Liver (tissue), 9 donors: ENCODE data around the gene TMEM141. TPM values are rescaled to one million over a fixed set of nuclear protein-coding genes. Genes with fewer than 3 reads are reported as not detected.

Experiments used
- DNase-seq: peaks from one replicate; pipeline ENCODE4 v3.0.0-alpha.2; 2017; ENCODE audit warnings: low spot score
- H3K27ac ChIP-seq, 2 donors: one replicate each; pipeline ENCODE4 v1.7.0; 2013; ENCODE audit warnings: inconsistent platforms in 2 of 2, low read length in 2 of 2, control low read depth in 1 of 2, low read depth in 1 of 2, mild to moderate bottlenecking in 1 of 2
- H3K27me3 ChIP-seq, 4 donors: one replicate each; pipeline versions ENCODE4 v1.6.1 to v1.7.0; 2013; ENCODE audit warnings: low read length in 3 of 4, inconsistent platforms in 1 of 4, mild to moderate bottlenecking in 1 of 4, moderate library complexity in 1 of 4; ENCODE audit not compliant: control insufficient read depth in 4 of 4, insufficient read depth in 4 of 4
- H3K36me3 ChIP-seq, 4 donors: one replicate each; pipeline versions ENCODE4 v1.6.1 to v1.7.0; 2013; ENCODE audit warnings: low read length in 3 of 4, mild to moderate bottlenecking in 3 of 4, low read depth in 1 of 4, moderate library complexity in 1 of 4; ENCODE audit not compliant: control insufficient read depth in 4 of 4, insufficient read depth in 3 of 4
- H3K4me1 ChIP-seq, 4 donors: one replicate each; pipeline versions ENCODE4 v1.6.1 to v1.7.0; 2013; ENCODE audit warnings: low read length in 3 of 4, mild to moderate bottlenecking in 3 of 4, moderate library complexity in 1 of 4; ENCODE audit not compliant: control insufficient read depth in 4 of 4, insufficient read depth in 4 of 4
- H3K4me3 ChIP-seq, 3 donors: one replicate each; pipeline versions ENCODE4 v1.6.1 to v1.7.0; 2013; ENCODE audit warnings: low read length in 3 of 3, control low read depth in 1 of 3, low read depth in 1 of 3, mild to moderate bottlenecking in 1 of 3
- H3K9ac ChIP-seq, 2 donors: one replicate each; pipeline ENCODE4 v1.7.0; 2013; ENCODE audit warnings: low read length in 2 of 2, mild to moderate bottlenecking in 2 of 2, moderate library complexity in 2 of 2, control low read depth in 1 of 2, low read depth in 1 of 2
- H3K9me3 ChIP-seq, 4 donors: one replicate each; pipeline versions ENCODE4 v1.6.1 to v1.7.0; 2013; ENCODE audit warnings: low read length in 3 of 4; ENCODE audit not compliant: control insufficient read depth in 4 of 4
- CTCF ChIP-seq: fragments of 150-350 bp; IDR thresholded peaks from 2 replicates; pipeline ENCODE4 v1.5.1; 2017; ENCODE audit warnings: improper control_type of control experiment, low read depth, low read length; ENCODE audit not compliant: missing input control
- EGR1 ChIP-seq, 2 donors: IDR thresholded peaks; 2 replicates each; pipeline ENCODE4 v1.6.1; 2016 to 2018; ENCODE audit warnings: antibody characterized with exemption in 2 of 2, low read depth in 2 of 2
- FOXA1 ChIP-seq: IDR thresholded peaks from 2 replicates; pipeline ENCODE4 v1.6.1; 2016; ENCODE audit warnings: antibody characterized with exemption
- FOXA2 ChIP-seq: IDR thresholded peaks from 2 replicates; pipeline ENCODE4 v1.6.1; 2016; ENCODE audit warnings: antibody characterized with exemption
- GABPA ChIP-seq, 2 donors: IDR thresholded peaks in 1 of 2; conservative IDR thresholded peaks in 1 of 2; 2 replicates each; pipeline ENCODE4 v1.6.1; 2016; ENCODE audit warnings: antibody characterized with exemption in 2 of 2, mild to moderate bottlenecking in 1 of 2, moderate library complexity in 1 of 2
- HNF4A ChIP-seq, 2 donors: conservative IDR thresholded peaks; 2 replicates each; pipeline ENCODE4 v1.6.1; 2016; ENCODE audit warnings: antibody characterized with exemption in 2 of 2, mild to moderate bottlenecking in 2 of 2
- HNF4G ChIP-seq: IDR thresholded peaks from 2 replicates; pipeline ENCODE4 v1.6.1; 2016; ENCODE audit warnings: antibody characterized with exemption
- JUND ChIP-seq, 2 donors: IDR thresholded peaks; 2 replicates each; pipeline ENCODE4 v1.6.1; 2016; ENCODE audit warnings: antibody characterized with exemption in 2 of 2
- MAX ChIP-seq: IDR thresholded peaks from 2 replicates; pipeline ENCODE4 v1.6.1; 2016; ENCODE audit warnings: antibody characterized with exemption
- NR2F2 ChIP-seq: IDR thresholded peaks from 2 replicates; pipeline ENCODE4 v1.6.1; 2016; ENCODE audit warnings: antibody characterized with exemption
- RAD21 ChIP-seq, 2 donors: IDR thresholded peaks; 2 replicates each; pipeline ENCODE4 v1.6.1; 2016; ENCODE audit warnings: antibody characterized with exemption in 2 of 2, mild to moderate bottlenecking in 2 of 2
- REST ChIP-seq: IDR thresholded peaks from 2 replicates; pipeline ENCODE4 v1.6.1; 2016; ENCODE audit warnings: antibody characterized with exemption, mild to moderate bottlenecking
- RXRA ChIP-seq, 2 donors: IDR thresholded peaks; 2 replicates each; pipeline ENCODE4 v1.6.1; 2017 to 2018; ENCODE audit warnings: antibody characterized with exemption in 2 of 2, mild to moderate bottlenecking in 1 of 2
- SP1 ChIP-seq: IDR thresholded peaks from 2 replicates; pipeline ENCODE4 v1.6.1; 2018; ENCODE audit warnings: antibody characterized with exemption, mild to moderate bottlenecking
- TAF1 ChIP-seq: conservative IDR thresholded peaks from 2 replicates; pipeline ENCODE4 v1.6.1; 2016; ENCODE audit warnings: antibody characterized with exemption, mild to moderate bottlenecking
- YY1 ChIP-seq: IDR thresholded peaks from 2 replicates; pipeline ENCODE4 v1.6.1; 2016; ENCODE audit warnings: antibody characterized with exemption, mild to moderate bottlenecking
- ZBTB33 ChIP-seq: IDR thresholded peaks from 2 replicates; pipeline ENCODE4 v1.6.1; 2016; ENCODE audit warnings: antibody characterized with exemption
- WGBS: extraction: QIAGEN DNeasy Blood & Tissue Kit; methylation state at CpG from one replicate; pipeline ENCODE4 v1.1.7; 2013; 5-methylcytosine and 5-hydroxymethylcytosine counted together
- polyA plus RNA-seq, 2 donors: library from polyadenylated mRNA; stranded (reverse) in 1 of 2; unstranded in 1 of 2; fragments of 200-250 nt in 1 of 2; fragments of >200 nt in 1 of 2; fragmentation: Nextera tagmentation in 1 of 2; extraction: Ambion mirVana in 1 of 2; gene quantifications; one replicate each; pipeline versions ENCODE4 v1.2.1 to v1.2.3, GENCODE V29; 2013 to 2015
- total RNA-seq, 2 donors: library from RNA; depleted of rRNA; stranded (reverse); fragments of >200 nt; gene quantifications; one replicate each; pipeline ENCODE4 v1.2.3, GENCODE V29; 2014
- donor health status: healthy.
- donor health status: healthy.
- donor health status: healthy.
- donor health status: healthy.
- donor health status: healthy.

The TMEM141 gene
- total and polyA plus RNA-seq, 4 donors = 32.2 to 74.7 (median 66.2) TPM

GRCh38 chr9:136741883-136742571, 49.1 kb upstream of the TMEM141 start:
- H3K36me3 ChIP-seq = no peaks in the 10 kb centered on the region
- H3K4me1 ChIP-seq = peaks cover 0 to 12% (median 4%) of the 10 kb centered on the region in 4 donors
- H3K27ac ChIP-seq = no peak overlapping the region
- DNase-seq = no peak
- no peaks in the 10 kb centered on the region for H3K27me3 ChIP-seq
- no peak for TF ChIP-seq RXRA (IDR thresholded peaks at IDR 0.05)
- no peak for TF ChIP-seq HNF4A (conservative IDR thresholded peaks at IDR 0.05)
- TF ChIP-seq TAF1 = no peak
- TF ChIP-seq RAD21 (IDR thresholded peaks at IDR 0.05) = no peak
- TF ChIP-seq YY1 = no peak
- 49% methylated on average over 32 of the region's 32 CpGs for WGBS
- H3K9me3 ChIP-seq = no peaks in the 10 kb centered on the region
- no peak overlapping the region for H3K4me3 ChIP-seq
- no peak overlapping the region for H3K9ac ChIP-seq

- Histone ChIP-seq H3K4me3 (no peak within 1 kb of the TSS), H3K9ac (no peak within 1 kb of the TSS), H3K27ac (no peak within 1 kb of the TSS), H3K36me3 (no peaks in the 10 kb centered on the region), H3K4me1 (peaks cover 0 to 12% (median 4%) of the 10 kb centered on the region in 4 donors), H3K27me3 (no peaks in the 10 kb centered on the region), H3K9me3 (no peaks in the 10 kb centered on the region)
- DNase-seq = peak; percentile 60
- no peak for TF ChIP-seq CTCF
- TF ChIP-seq RAD21 (IDR thresholded peaks at IDR 0.05) = no peak
- no peak for TF ChIP-seq HNF4G
- WGBS = 50% methylated on average over 25 of the region's 25 CpGs
These were observed 48.4 kb upstream of the TMEM141 start, which contains the start of gene LCN10 for GRCh38 chr9:136742591-136743391. Gene LCN10, minus strand, starts transcription at chr9:136742940. Its CDS starts 37 bp downstream, at chr9:136742903.

GRCh38 chr9:136743639-136744211, 47.4 kb upstream of the TMEM141 start:
- Histone ChIP-seq H3K27me3 (no peaks in the 10 kb centered on the region), H3K4me1 (peaks cover 0 to 12% (median 4%) of the 10 kb centered on the region in 4 donors), H3K27ac (no peak overlapping the region), H3K36me3 (no peaks in the 10 kb centered on the region), H3K9ac (no peak overlapping the region), H3K9me3 (no peaks in the 10 kb centered on the region), H3K4me3 (no peak overlapping the region)
- WGBS = 93% methylated on average over 16 of the region's 16 CpGs
- DNase-seq = no peak
- TF ChIP-seq NR2F2 (no peak), YY1 (no peak), HNF4G (no peak), TAF1 (no peak), RXRA (IDR thresholded peaks at IDR 0.05) (no peak), FOXA2 (no peak), JUND (IDR thresholded peaks at IDR 0.05) (no peak), HNF4A (conservative IDR thresholded peaks at IDR 0.05) (no peak), REST (no peak), MAX (no peak), ZBTB33 (no peak), RAD21 (IDR thresholded peaks at IDR 0.05) (no peak), SP1 (no peak), GABPA (IDR thresholded peaks at IDR 0.05 in 1 of 2, conservative IDR thresholded peaks at IDR 0.05 in 1 of 2) (no peak), FOXA1 (no peak), EGR1 (IDR thresholded peaks at IDR 0.05; ENCODE audit: low read depth in 2 of 2) (no peak)
